GM23338 (cell line): Measurements from ENCODE around the gene ECHDC3.

Experiments
- CREB1 ChIP-seq: fragments of 250-450 bp; sonication (Bioruptor Pico); IDR thresholded peaks from 2 replicates; pipeline ENCODE4 v1.5.0; 2020; ENCODE audit warnings: low read depth, mild to moderate bottlenecking, moderate library complexity
- CTCF ChIP-seq, 2 experiments: fragments of 200-600 bp in 1 of 2; sonication (generic) in 1 of 2; conservative IDR thresholded peaks; 2 replicates each; pipeline versions ENCODE4 v1.5.1 to v1.6.1; 2016 to 2017; ENCODE audit warnings: antibody characterized with exemption in 2 of 2, low read depth in 2 of 2, mild to moderate bottlenecking in 2 of 2, moderate library complexity in 1 of 2
- EZH2 ChIP-seq: fragments of 200-600 bp; sonication (generic); IDR thresholded peaks from one replicate; pipeline ENCODE4 v1.8.0; 2017; ENCODE audit warnings: antibody characterized with exemption, mild to moderate bottlenecking, low read depth; ENCODE audit not compliant: unreplicated experiment
- EZH2phosphoT487 ChIP-seq: fragments of 200-600 bp; sonication (generic); IDR thresholded peaks from one replicate; pipeline ENCODE4 v1.8.1; 2018; ENCODE audit warnings: antibody characterized with exemption; ENCODE audit not compliant: unreplicated experiment
- JUNB ChIP-seq: IDR thresholded peaks from one replicate; pipeline ENCODE4 v1.6.1; 2016; ENCODE audit warnings: antibody characterized with exemption; ENCODE audit not compliant: unreplicated experiment
- POLR2AphosphoS5 ChIP-seq: IDR thresholded peaks from 2 replicates; pipeline ENCODE4 v1.6.1; 2016; ENCODE audit warnings: antibody characterized with exemption, low read depth
- REST ChIP-seq: IDR thresholded peaks from one replicate; pipeline ENCODE4 v1.6.1; 2018; ENCODE audit warnings: antibody characterized with exemption; ENCODE audit not compliant: unreplicated experiment

- TF ChIP-seq JUNB (no peak), CREB1 (CRISPR knock-in tag) (no peak), REST (no peak), CTCF (conservative IDR thresholded peaks at IDR 0.05; ENCODE audit: low read depth in 2 of 2) (no peak), EZH2 (no peak), EZH2phosphoT487 (no peak), POLR2AphosphoS5 (no peak)
These were observed 1.3 kb upstream of the ECHDC3 start for GRCh38 chr10:11740907-11741306.
